ENCODE measurements around the gene SRD5A1.

SRD5A1 gene

DNA sequence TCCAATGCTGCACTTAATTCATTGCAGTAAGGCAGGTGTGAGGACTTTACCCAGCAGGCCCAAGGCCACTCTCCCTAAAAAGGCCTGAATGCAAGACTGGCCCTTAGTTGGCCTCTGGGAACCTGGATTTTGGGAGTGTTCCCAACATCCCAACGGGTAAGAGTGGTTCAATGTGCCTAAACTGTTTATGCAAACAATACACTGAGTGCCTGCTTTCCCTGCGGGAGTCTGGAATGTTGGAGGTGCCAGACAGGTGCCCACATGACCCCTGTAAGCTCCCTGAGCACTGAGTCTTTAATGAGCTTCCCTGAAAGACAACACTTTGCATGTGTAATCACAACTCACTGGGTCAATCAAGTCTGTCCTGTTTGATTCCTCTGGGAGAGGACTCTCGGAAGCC lies 37.8 kb upstream of the SRD5A1 start:
- no peak for TF ChIP-seq CTCF (IDR thresholded peaks at IDR 0.05; ENCODE audit: low read depth, low read length, missing control alignments)
- DNase-seq (ENCODE audit: extremely low read depth, low read depth) = no peak

DNA sequence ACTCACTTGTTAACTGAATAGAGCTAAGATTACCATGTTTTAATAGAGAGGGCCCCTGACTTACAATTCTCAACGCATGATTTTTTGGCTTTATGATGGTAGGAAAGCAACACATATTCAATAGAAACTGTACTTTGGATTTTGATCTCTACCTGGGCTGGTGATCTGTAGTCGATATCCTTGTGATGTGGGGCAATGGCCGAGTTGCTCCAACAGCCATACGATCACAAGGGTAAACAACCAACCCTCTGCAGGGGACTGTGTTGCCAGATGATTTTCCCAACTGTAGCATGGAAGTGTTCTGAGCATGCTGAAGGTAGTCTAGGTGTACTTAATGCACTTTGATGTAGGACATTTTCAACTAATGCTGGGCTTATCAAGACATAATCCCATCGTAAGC lies 36.9 kb upstream of the SRD5A1 start:
- H3K4me3 ChIP-seq (replicated peaks; ENCODE audit: low read depth, low read length) = no peak overlapping the region
- no peak for DNase-seq (ENCODE audit: extremely low read depth, low read depth)
- TF ChIP-seq CTCF (IDR thresholded peaks at IDR 0.05; ENCODE audit: low read depth, low read length, missing control alignments) = no peak

More for the DNA sequence above, 37.8 kb upstream of the SRD5A1 start:
- no peak overlapping the region for H3K4me3 ChIP-seq (replicated peaks; ENCODE audit: low read depth, low read length)

- no peak for DNase-seq (ENCODE audit: extremely low read depth, low read depth)
- no peak for TF ChIP-seq CTCF (IDR thresholded peaks at IDR 0.05; ENCODE audit: low read depth, low read length, missing control alignments)
Observed at GRCh38 chr5:6597557-6597956, 35.7 kb upstream of the SRD5A1 start.

GRCh38 chr5:6598351-6598900 lies 34.8 kb upstream of the SRD5A1 start:
- no peak for TF ChIP-seq CTCF (IDR thresholded peaks at IDR 0.05; ENCODE audit: low read depth, low read length, missing control alignments)
- no peak overlapping the region for H3K4me3 ChIP-seq (replicated peaks; ENCODE audit: low read depth, low read length)
- DNase-seq (ENCODE audit: extremely low read depth, low read depth) = no peak

More at GRCh38 chr5:6597557-6597956, 35.7 kb upstream of the SRD5A1 start:
- no peak overlapping the region for H3K4me3 ChIP-seq (replicated peaks; ENCODE audit: low read depth, low read length)

- no peak for TF ChIP-seq CTCF (IDR thresholded peaks at IDR 0.05; ENCODE audit: low read depth, low read length, missing control alignments)
- no peak overlapping the region for H3K4me3 ChIP-seq (replicated peaks; ENCODE audit: low read depth, low read length)
- no peak for DNase-seq (ENCODE audit: extremely low read depth, low read depth)
Observed at GRCh38 chr5:6599739-6600138, 33.5 kb upstream of the SRD5A1 start.

DNA sequence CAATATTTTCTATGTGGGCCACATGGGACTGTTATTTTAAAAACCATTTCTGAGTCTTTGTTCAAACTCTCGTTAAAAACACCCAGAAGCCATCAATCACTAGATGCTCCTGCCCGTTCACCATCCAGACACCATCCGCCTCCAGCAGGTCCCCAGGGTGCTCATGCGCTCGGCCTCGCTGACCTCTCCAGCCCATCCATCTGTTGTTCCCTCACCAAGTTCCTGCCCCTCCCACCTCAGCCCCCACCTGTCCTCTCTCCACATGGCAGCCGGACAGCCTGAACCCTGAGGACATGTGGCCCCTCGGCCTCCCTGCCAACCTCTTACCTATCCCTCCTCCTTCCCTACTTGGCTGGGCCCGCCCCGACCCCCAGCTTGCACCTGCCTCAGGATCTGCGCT lies 32.0 kb upstream of the SRD5A1 start:
- DNase-seq (ENCODE audit: extremely low read depth, low read depth) = no peak
- no peak overlapping the region for H3K4me3 ChIP-seq (replicated peaks; ENCODE audit: low read depth, low read length)
- TF ChIP-seq CTCF (IDR thresholded peaks at IDR 0.05; ENCODE audit: low read depth, low read length, missing control alignments) = no peak

DNA sequence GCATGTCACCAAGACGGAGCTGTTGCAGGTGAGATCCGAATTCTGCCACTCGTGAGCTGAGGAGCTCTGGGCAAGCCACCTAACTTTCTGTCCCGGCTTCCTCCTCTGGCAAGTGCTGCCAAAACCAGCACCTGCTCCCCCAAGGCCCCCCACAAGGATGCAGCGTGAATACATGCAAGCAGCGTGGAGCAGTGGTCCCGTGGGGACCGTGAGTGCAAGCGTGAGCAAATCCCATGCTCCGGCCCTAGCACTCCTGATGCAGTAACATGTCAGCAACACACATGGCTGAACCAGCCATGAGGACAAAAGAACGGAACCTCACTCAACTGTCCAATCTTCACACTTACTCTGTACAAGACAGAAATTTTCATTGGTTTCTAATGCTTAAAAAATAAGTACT lies 31.4 kb upstream of the SRD5A1 start:
- DNase-seq (ENCODE audit: extremely low read depth, low read depth) = no peak
- no peak for TF ChIP-seq CTCF (IDR thresholded peaks at IDR 0.05; ENCODE audit: low read depth, low read length, missing control alignments)
- H3K4me3 ChIP-seq (replicated peaks; ENCODE audit: low read depth, low read length) = no peak overlapping the region

Measured in HFF-Myc (cell line).